K562 (cell line): Measurements from ENCODE around the gene TSEN34. TPM values are rescaled to one million over a fixed set of nuclear protein-coding genes. Genes with fewer than 3 reads are reported as not detected.

Source experiments
- DDX20 ChIP-seq: fragments of 450-650 bp; IDR thresholded peaks from 2 replicates; pipeline ENCODE4 v1.6.1; 2016; ENCODE audit warnings: missing genetic modification characterization, low read depth, mild to moderate bottlenecking, missing compliant biosample characterization, moderate library complexity
- FOXA1 ChIP-seq: fragments of 450-650 bp; IDR thresholded peaks from 2 replicates; pipeline ENCODE4 v1.6.1; 2016; ENCODE audit warnings: mild to moderate bottlenecking, borderline replicate concordance
- FOXK2 ChIP-seq, 2 experiments: fragments of 450-650 bp; IDR thresholded peaks in 1 of 2; conservative IDR thresholded peaks in 1 of 2; 2 replicates each; pipeline ENCODE4 v1.6.1; 2016; ENCODE audit warnings: low read depth in 2 of 2, mild to moderate bottlenecking in 1 of 2
- HDAC3 ChIP-seq: fragments of 450-650 bp; IDR thresholded peaks from 2 replicates; pipeline ENCODE4 v1.6.1; 2018; ENCODE audit warnings: borderline replicate concordance, mild to moderate bottlenecking, moderate library complexity; ENCODE audit not compliant: partially characterized antibody
- MED1 ChIP-seq: sonication (generic); formaldehyde crosslinking; IDR thresholded peaks from 2 replicates; pipeline ENCODE4 v1.8.1; 2023; ENCODE audit warnings: missing genetic modification reagents, borderline replicate concordance
- NCOA4 ChIP-seq: fragments of 450-650 bp; IDR thresholded peaks from 2 replicates; pipeline ENCODE4 v1.6.1; 2018; ENCODE audit warnings: mild to moderate bottlenecking; ENCODE audit not compliant: partially characterized antibody
- NFYB ChIP-seq: IDR thresholded peaks from 2 replicates; pipeline ENCODE4 v1.6.1; 2011; ENCODE audit warnings: mild to moderate bottlenecking, moderate library complexity; ENCODE audit not compliant: insufficient read length; ENCODE audit errors: extremely low read depth
- SIRT6 ChIP-seq: IDR thresholded peaks from one replicate; pipeline ENCODE4 v1.6.1; 2012; ENCODE audit warnings: low read depth, mild to moderate bottlenecking, control low read depth, inconsistent platforms, low read length, moderate library complexity
- TAF1 ChIP-seq: IDR thresholded peaks from 2 replicates; pipeline ENCODE4 v1.6.1; 2011; ENCODE audit warnings: mild to moderate bottlenecking, low read length, moderate library complexity; ENCODE audit not compliant: insufficient read depth, control insufficient read depth, severe bottlenecking; ENCODE audit errors: extremely low read depth
- TCF7 ChIP-seq: sonication (generic); IDR thresholded peaks from 2 replicates; pipeline ENCODE4 v1.6.1; 2016; ENCODE audit warnings: antibody characterized with exemption, borderline replicate concordance
- ZNF324 ChIP-seq: fragments of 250-450 bp; sonication (Bioruptor Pico); IDR thresholded peaks from 2 replicates; pipeline ENCODE4 v1.4.0; 2020; ENCODE audit warnings: mild to moderate bottlenecking
- polyA plus RNA-seq, 8 experiments: library from polyadenylated mRNA; depleted of rRNA in 4 of 8; stranded (reverse) in 5 of 8; unstranded in 3 of 8; fragments of >200 nt; fragmentation: Nextera tagmentation in 2 of 8; fragmentation: Illumina TruSeq in 1 of 8; extraction: Ambion mirVana in 2 of 8; extraction: Trizol in 1 of 8; gene quantifications; 2 replicates each; pipeline versions ENCODE4 v1.2.1 to v1.2.3, GENCODE V29; 2011 to 2014; ENCODE audit warnings: inconsistent platforms in 1 of 8, missing spikeins in 1 of 8
- total RNA-seq, 7 experiments: library from RNA; depleted of rRNA in 6 of 7; stranded (reverse); fragments of >200 nt in 6 of 7; fragmentation: Illumina TruSeq in 2 of 7; extraction: Trizol in 2 of 7; gene quantifications; 2 replicates each; pipeline versions ENCODE4 v1.2.1 to v1.2.3, GENCODE V29; 2011 to 2021; ENCODE audit warnings: low replicate concordance in 1 of 7
- TF ChIP-seq, protein P1 (sequence below): IDR thresholded peaks from 2 replicates; pipeline ENCODE4 v1.6.1; 2016; ENCODE audit warnings: missing genetic modification characterization, missing compliant biosample characterization
- TF ChIP-seq, protein P2 (sequence below): fragments of 250-450 bp; sonication (Bioruptor Pico); IDR thresholded peaks from 2 replicates; pipeline ENCODE4 v1.4.0; 2020
- TF ChIP-seq, protein P3 (sequence below): fragments of 450-650 bp; formaldehyde crosslinking; IDR thresholded peaks from 2 replicates; pipeline ENCODE4 v1.4.0; 2020; ENCODE audit warnings: mild to moderate bottlenecking, mixed read lengths
- TF ChIP-seq, protein P4 (sequence below), 2 experiments: IDR thresholded peaks in 1 of 2; conservative IDR thresholded peaks in 1 of 2; 2 replicates each; pipeline ENCODE4 v1.6.1; 2016; ENCODE audit warnings: low read depth in 2 of 2, mild to moderate bottlenecking in 1 of 2, missing compliant biosample characterization in 1 of 2, missing genetic modification characterization in 1 of 2, moderate library complexity in 1 of 2

The TSEN34 gene
- total and polyA plus RNA-seq, 9 of the 15 experiments (the other 6 are each of a cell fraction or from before 2014, with no cell fraction given), result 3.1 to 57.6 (median 29.5) TPM

DNA sequence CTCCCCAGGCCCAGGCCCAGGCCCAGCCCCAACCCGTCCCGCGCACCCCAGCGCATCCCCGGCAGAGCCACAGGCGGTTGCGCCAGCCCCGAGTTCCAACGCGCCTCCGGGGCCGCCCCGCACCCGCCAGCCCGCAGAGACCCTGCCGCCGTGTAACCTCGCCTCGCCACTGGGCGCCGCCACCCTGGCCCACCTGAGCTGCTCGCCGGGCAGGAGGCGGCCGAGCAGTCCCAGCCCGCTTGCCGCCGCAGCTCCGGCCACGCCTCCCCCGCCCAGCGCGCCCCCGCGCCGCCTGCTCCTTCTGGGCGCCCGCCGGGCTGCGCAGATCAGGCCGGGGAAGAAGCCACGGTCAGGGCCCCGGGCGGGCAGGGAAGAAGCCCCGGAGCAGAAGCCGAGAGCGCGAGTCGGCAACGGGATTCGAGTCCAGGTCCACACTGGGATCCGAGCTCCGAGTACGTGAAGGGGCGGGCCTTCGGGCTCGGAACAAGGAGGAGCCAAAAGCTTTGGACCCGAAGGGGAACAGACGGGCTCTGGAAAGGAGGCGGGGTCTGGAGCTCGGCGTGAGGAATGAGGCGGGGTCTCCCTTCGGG, 1.9 kb upstream of the TSEN34 start, which contains the start of gene MBOAT7 (continued):
- no peak for TF ChIP-seq MED1 (CRISPR knock-in tag)
- TF ChIP-seq SIRT6, result no peak
- no peak for TF ChIP-seq NCOA4
- TF ChIP-seq, protein P1, sequence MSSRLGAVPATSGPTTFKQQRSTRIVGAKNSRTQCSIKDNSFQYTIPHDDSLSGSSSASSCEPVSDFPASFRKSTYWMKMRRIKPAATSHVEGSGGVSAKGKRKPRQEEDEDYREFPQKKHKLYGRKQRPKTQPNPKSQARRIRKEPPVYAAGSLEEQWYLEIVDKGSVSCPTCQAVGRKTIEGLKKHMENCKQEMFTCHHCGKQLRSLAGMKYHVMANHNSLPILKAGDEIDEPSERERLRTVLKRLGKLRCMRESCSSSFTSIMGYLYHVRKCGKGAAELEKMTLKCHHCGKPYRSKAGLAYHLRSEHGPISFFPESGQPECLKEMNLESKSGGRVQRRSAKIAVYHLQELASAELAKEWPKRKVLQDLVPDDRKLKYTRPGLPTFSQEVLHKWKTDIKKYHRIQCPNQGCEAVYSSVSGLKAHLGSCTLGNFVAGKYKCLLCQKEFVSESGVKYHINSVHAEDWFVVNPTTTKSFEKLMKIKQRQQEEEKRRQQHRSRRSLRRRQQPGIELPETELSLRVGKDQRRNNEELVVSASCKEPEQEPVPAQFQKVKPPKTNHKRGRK, result no peak
- no peak for TF ChIP-seq HDAC3
- no peak for TF ChIP-seq FOXK2 (conservative IDR thresholded peaks at IDR 0.05 in 1 of 2, IDR thresholded peaks at IDR 0.05 in 1 of 2; ENCODE audit: low read depth in 2 of 2)
- TF ChIP-seq, protein P2, sequence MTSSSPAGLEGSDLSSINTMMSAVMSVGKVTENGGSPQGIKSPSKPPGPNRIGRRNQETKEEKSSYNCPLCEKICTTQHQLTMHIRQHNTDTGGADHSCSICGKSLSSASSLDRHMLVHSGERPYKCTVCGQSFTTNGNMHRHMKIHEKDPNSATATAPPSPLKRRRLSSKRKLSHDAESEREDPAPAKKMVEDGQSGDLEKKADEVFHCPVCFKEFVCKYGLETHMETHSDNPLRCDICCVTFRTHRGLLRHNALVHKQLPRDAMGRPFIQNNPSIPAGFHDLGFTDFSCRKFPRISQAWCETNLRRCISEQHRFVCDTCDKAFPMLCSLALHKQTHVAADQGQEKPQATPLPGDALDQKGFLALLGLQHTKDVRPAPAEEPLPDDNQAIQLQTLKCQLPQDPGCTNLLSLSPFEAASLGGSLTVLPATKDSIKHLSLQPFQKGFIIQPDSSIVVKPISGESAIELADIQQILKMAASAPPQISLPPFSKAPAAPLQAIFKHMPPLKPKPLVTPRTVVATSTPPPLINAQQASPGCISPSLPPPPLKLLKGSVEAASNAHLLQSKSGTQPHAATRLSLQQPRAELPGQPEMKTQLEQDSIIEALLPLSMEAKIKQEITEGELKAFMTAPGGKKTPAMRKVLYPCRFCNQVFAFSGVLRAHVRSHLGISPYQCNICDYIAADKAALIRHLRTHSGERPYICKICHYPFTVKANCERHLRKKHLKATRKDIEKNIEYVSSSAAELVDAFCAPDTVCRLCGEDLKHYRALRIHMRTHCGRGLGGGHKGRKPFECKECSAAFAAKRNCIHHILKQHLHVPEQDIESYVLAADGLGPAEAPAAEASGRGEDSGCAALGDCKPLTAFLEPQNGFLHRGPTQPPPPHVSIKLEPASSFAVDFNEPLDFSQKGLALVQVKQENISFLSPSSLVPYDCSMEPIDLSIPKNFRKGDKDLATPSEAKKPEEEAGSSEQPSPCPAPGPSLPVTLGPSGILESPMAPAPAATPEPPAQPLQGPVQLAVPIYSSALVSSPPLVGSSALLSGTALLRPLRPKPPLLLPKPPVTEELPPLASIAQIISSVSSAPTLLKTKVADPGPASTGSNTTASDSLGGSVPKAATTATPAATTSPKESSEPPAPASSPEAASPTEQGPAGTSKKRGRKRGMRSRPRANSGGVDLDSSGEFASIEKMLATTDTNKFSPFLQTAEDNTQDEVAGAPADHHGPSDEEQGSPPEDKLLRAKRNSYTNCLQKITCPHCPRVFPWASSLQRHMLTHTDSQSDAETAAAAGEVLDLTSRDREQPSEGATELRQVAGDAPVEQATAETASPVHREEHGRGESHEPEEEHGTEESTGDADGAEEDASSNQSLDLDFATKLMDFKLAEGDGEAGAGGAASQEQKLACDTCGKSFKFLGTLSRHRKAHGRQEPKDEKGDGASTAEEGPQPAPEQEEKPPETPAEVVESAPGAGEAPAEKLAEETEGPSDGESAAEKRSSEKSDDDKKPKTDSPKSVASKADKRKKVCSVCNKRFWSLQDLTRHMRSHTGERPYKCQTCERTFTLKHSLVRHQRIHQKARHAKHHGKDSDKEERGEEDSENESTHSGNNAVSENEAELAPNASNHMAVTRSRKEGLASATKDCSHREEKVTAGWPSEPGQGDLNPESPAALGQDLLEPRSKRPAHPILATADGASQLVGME (CRISPR knock-in tag), result no peak
- no peak for TF ChIP-seq NFYB
- TF ChIP-seq, protein P3, sequence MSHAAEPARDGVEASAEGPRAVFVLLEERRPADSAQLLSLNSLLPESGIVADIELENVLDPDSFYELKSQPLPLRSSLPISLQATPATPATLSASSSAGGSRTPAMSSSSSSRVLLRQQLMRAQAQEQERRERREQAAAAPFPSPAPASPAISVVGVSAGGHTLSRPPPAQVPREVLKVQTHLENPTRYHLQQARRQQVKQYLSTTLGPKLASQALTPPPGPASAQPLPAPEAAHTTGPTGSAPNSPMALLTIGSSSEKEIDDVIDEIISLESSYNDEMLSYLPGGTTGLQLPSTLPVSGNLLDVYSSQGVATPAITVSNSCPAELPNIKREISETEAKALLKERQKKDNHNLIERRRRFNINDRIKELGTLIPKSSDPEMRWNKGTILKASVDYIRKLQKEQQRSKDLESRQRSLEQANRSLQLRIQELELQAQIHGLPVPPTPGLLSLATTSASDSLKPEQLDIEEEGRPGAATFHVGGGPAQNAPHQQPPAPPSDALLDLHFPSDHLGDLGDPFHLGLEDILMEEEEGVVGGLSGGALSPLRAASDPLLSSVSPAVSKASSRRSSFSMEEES (CRISPR knock-in tag), result no peak
- TF ChIP-seq, protein P4, sequence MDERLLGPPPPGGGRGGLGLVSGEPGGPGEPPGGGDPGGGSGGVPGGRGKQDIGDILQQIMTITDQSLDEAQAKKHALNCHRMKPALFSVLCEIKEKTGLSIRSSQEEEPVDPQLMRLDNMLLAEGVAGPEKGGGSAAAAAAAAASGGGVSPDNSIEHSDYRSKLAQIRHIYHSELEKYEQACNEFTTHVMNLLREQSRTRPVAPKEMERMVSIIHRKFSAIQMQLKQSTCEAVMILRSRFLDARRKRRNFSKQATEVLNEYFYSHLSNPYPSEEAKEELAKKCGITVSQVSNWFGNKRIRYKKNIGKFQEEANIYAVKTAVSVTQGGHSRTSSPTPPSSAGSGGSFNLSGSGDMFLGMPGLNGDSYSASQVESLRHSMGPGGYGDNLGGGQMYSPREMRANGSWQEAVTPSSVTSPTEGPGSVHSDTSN (CRISPR knock-in tag; IDR thresholded peaks at IDR 0.05; ENCODE audit: low read depth), result no peak
- TF ChIP-seq, protein P4 (tag; conservative IDR thresholded peaks at IDR 0.05; ENCODE audit: low read depth), result no peak
- no peak for TF ChIP-seq TCF7
- no peak for TF ChIP-seq ZNF324 (CRISPR knock-in tag)
- no peak for TF ChIP-seq FOXA1
- TF ChIP-seq TAF1, result peak; percentile 78
- TF ChIP-seq DDX20 (tag), result no peak
